HL-60/S4 (cell line): ENCODE results near the gene MAST4.

Experiments
- in situ Hi-C: fragments of 300-500 bp; cut with MboI; formaldehyde crosslinking; loops from 2 replicates; pipeline ENCODE4 v1.14.3; 2022; ENCODE audit warnings: low sequenced_read_pairs

The MAST4 gene

DNA sequence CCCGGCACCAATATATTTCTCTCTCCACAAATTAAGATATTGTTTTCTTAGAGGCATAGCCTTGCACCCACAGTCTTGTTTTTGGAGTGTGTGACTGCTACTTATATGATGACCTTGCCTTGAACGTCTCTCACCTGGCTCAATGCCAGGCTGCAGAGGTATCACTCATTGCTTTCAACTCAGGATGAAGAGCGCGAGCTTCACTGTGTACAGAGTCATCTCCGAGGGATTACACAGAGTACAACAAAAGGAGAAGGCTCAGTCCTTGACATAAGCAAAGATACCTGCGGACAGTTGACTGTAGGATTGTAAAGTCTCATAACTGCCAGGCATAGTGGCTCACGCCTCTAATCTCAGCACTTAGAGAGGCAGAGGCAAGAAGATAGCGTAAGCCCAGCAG, 546.6 kb downstream of the MAST4 start:
- in situ Hi-C loops, result no loop called here

DNA sequence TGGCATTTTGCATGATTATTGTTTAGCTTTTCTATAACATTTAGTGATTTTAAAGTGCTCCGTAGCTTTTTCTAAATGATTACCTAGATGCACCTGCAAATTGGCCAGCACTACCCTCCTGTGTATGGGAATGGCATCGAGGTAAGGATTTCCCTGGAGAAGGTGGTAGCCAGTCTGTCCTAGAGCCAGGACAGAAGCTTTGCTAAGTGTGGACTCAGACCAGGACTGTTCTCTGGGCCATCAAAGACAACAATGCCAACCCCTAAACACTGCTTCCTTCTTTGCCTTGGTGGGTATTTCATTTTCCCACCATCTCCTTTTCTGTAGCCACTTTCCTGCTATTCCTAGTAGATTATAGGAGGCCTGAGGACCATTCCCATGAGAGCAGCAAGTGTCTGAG, 547.4 kb downstream of the MAST4 start:
- in situ Hi-C loops, result no loop called here

DNA sequence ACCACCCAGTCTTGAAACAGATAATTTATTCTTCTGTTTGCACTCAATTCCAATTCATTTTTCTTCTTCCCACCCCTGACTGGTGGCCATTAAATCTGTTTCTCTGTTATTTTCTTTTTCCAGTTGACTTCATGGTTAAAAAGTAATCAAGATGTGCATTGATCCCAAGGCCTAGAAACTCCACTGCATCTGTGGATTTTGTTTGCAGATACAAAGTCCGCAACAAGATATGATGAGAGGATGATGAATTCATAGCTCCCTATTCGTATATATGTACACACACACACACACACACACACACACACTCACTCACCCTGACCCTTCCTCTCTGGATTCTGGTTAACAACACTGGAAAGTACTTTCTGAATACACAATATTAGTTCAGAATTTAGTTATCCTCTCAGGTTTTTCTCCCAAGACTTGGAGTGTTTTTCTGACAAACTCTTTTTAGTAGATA, 548.0 kb downstream of the MAST4 start:
- in situ Hi-C loops, result no loop called here

DNA sequence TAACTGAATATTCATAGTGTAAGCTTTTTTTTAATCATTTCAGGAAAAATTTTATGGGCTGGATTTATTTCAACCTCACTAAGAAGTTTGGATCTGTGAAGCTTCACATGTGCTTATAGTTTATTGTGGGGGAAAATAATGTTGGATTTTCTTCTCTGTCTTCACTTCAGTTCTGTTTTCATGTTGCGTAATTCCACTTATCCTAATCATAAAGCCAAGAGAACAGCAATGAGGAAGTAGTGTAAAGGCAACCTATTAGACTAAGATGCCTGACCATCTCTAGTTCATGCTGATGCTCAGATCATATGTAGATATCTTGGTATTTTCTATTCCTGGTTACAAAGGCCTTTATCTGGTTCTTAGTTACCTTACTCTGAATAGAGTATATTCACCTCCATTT, 550.4 kb downstream of the MAST4 start:
- in situ Hi-C loops, result no loop called here

DNA sequence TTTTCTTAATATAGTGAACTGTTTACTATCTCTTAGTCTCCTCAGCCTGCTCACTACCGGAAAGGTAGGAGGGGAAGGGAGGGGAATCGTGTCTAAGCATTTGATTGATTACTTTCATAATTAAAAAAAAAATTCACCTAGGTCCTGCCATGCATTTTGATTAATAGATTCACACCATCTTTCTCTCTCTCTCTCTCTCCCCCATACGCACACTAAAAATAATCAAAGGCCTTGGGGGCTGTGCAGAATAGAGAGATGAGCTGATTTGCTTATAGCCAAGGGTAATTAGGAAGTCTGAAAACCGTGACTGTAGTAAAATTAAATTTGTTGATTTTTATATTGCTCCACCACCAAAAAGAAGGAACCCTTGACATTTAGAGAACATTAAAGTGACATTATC, 550.8 kb downstream of the MAST4 start:
- in situ Hi-C loops, result no loop called here

DNA sequence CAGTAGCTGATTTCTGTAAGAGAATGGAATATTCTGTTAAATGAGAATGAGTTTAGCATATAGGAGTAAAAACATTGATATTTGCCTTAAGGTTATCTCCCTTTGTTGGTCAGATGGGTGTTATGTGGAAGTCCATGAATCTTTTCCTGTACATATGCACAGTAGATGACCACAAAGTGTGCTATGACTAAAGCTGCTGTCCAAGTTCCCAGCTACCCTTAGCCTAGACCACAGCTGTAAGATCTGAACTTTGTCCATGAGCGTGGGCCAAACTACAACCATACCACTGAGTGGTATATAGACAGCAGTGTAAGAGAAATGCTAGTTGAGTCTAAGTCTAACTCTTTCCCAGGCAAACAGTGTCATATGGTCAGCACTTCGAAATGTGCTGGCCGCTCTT, 551.6 kb downstream of the MAST4 start:
- in situ Hi-C loops, result no loop called here

DNA sequence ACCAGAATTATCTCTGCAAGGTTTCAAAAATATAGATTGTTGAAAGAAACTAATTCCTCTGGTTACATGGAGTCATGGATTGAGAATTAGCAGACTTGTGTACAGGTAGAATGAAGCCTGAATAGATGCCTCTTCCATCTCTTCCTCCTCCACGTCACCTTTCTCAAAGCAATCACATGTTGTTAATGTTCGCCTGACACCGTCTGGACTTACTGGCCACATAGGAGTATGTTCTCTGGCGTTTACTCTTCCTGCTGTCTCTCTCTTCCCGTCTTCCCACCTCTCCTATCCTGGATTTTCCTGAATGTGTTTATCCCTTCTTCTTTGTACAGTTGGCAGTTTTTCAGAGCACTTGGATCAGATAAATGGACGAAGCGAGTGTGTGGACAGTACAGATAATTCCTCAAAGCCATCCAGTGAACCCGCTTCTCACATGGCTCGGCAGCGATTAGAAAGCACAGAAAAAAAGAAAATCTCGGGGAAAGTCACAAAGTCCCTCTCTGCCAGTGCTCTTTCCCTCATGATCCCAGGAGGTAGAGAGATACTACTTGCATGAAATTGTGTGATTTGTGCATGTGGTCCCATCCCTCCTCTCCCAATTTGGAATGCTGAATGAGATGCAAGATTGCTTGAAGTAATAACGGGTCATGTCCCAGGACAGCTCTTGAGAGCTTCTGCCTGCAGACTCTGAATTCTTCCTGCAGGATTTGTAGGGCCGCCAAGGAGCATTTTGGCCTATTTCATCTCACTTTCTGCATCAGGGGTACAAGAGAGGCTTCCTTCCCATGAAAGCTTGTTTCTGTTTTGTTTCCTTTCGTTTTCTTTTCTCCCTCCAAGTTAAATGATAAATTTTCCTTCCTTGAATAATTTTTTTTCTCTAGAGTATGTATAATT, 553.1 kb downstream of the MAST4 start:
- in situ Hi-C loops, result no loop called here

DNA sequence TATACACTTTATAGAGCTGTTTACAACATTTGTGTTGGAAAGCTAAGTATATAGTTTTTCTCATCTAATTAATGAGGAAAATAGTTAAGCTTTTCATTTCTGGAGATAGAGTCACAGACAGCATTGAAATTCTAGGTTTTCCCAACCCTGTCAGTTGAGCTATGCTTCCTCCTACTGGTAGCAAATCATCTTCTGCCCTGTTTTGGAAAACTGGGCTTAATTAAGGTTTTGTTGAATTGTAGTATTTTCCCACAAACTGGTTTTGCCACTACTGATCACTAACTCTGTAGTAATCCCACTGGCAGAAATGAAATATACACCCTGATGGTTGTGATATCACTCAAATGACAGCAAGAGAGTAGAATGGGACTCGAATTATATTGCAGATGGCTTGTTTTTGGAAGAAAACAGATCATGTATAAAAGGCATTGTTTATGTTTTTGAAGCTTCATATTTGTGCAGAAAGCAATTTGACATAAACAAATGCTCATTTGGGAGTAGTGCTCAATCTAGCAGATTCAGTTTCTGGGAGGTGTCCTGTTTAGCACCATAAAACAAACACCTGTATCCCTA, 553.8 kb downstream of the MAST4 start:
- in situ Hi-C loops, result no loop called here

DNA sequence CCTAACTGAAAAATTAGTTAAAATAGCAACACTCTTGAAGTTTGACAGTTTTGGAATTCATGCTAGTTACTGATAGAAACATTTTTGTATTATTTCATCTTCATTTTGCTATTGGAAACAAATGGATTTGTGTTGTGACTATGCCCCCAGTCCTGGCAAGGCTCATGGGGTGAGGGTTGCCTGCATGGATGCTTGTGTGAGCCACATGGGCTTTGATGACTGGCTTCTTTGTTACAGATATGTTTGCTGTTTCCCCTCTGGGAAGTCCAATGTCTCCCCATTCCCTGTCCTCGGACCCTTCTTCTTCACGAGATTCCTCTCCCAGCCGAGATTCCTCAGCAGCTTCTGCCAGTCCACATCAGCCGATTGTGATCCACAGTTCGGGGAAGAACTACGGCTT, 556.2 kb downstream of the MAST4 start:
- in situ Hi-C loops, result no loop called here

DNA sequence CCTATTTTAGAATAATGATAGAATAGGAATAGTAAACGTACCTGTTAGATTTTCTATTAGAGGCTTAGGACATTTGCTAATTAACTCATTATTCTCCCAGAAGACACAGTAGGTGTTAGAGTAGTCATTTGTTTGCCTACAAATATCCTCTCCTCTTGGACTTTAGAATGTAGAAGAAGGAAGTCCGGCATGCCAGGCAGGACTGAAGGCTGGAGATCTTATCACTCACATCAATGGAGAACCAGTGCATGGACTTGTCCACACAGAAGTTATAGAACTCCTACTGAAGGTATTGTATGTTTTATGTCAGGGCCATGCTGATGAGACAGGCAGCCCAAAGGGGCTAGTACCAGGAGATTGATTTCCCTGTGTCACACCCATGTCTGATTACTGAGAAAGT, 557.1 kb downstream of the MAST4 start:
- in situ Hi-C loops, result no loop called here

DNA sequence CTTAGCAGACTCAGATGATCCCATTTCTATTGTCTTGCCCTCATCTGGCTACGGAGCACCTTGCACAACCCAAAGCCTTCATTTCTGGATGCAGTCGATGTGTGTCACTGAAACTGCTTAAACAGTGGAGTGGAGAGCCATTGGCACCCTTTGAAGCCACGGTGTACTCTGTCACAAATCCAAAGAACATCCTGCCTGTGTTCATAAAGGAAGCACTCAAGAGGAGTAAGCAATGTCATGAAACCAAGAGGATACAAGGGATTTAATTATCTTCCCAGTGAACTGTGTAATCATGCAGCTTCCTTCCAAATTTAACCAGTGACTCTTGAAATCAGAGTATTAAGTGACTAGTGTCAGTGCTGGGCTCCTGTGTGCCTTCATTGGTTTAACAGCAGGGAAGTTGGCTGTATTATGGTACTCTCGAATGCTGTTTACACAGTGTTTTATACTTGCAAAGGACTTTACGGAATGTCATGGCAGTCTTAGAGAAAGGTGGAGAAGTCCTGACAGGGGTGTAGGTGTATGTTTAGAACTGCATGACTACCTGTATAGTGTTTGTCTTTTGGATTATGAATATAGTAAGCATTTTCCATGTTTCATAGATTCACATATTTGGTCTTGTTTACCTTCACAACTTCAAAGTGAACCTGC, 558.5 kb downstream of the MAST4 start:
- in situ Hi-C loops, result no loop called here

DNA sequence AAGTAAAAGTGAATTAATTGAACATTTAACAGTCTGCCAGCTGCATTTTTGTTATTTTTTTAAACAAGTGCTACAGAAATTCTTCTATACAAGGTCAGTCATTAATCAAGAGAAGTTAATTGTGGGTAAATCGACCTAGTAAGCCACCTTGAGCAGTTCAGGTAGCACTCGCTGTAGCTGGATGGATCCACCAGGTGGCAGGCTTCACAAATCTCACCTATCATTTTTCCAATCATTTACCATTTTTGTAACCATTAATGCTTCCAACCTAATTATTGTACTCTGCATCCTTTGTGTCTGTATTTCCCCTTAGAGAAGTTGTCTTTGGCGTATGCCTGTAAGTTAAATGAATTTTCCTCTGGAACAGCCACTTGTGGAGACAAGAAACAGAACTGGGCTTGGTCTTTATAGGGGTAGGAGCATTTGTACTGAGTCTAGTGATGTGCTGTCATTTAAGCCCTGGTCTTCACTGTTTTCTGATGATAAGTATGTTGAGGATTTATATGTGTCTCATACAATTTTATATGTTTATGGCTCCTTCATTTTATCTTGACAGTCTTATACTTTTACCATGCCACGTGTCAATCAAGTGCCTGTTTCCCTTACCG, 560.9 kb downstream of the MAST4 start:
- in situ Hi-C loops, result no loop called here

DNA sequence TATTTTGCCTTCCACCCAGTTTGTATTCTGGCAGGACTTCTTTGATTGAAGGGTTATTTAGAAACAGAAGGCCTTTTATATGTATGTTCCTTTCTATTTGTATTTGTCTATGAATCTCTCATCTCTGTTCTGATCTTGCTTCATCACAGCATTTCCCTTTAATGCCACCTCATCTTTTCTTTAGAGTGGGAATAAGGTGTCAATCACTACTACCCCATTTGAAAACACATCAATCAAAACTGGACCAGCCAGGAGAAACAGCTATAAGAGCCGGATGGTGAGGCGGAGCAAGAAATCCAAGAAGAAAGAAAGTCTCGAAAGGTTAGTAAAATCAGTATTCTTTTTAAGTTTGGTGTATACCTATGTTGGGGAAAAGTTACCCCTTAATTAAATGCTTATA, 564.1 kb downstream of the MAST4 start:
- in situ Hi-C loops, result loop anchor here (5.0 kb wide), 1 partner anchor 52 kb away; no protein-coding TSS in a partner anchor

DNA sequence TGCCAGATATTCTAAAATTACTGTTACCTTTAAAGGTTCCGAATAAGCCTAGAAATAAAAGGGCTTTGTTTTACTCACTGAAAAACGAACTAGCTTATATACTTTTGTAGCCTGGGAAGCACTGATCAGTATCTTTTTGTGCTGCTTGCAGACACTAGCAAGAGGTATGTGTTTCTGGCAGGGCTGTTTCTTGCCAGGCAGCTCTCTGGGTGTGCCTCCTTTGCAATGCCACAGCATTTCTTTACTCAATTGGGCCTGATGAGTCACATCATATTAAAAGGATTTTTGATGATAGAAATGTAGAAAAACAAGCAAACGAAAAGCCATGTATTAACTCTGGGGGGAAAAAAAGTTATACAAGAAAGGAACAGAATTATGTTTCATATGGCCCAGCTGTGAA, 564.8 kb downstream of the MAST4 start:
- in situ Hi-C loops, result loop anchor here (5.0 kb wide), 1 partner anchor 51 kb away; no protein-coding TSS in a partner anchor

DNA sequence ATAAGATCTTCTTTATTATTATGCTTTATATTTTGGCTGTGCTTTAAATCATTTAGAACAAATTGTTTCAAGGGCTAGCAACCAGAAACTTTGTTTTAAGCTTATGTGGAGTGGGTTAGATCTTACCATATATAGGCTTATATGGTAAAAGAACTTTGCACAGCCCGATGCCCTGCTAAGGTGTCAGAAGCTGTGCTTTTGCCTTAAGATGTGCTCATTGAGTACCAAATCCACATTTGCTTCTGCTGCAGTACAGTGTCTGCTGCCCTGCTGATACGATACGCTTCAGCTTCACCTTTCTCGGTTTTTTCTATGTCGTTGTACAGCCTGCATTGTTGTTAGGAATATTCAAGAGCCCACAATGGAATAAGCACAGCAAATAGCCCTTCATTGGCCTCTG, 565.6 kb downstream of the MAST4 start:
- in situ Hi-C loops, result loop anchor here (5.0 kb wide), 1 partner anchor 51 kb away; no protein-coding TSS in a partner anchor

DNA sequence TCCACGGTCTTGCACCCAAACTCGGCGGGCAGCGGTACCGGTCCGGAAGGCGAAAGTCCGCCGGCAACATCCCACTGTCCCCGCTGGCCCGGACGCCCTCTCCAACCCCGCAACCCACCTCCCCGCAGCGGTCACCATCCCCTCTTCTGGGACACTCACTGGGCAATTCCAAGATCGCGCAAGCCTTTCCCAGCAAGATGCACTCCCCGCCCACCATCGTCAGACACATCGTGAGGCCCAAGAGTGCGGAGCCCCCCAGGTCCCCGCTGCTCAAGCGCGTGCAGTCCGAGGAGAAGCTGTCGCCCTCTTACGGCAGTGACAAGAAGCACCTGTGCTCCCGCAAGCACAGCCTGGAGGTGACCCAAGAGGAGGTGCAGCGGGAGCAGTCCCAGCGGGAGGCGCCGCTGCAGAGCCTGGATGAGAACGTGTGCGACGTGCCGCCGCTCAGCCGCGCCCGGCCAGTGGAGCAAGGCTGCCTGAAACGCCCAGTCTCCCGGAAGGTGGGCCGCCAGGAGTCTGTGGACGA, 567.1 kb downstream of the MAST4 start:
- in situ Hi-C loops, result loop anchor here (5.0 kb wide), 1 partner anchor 49 kb away; no protein-coding TSS in a partner anchor

DNA sequence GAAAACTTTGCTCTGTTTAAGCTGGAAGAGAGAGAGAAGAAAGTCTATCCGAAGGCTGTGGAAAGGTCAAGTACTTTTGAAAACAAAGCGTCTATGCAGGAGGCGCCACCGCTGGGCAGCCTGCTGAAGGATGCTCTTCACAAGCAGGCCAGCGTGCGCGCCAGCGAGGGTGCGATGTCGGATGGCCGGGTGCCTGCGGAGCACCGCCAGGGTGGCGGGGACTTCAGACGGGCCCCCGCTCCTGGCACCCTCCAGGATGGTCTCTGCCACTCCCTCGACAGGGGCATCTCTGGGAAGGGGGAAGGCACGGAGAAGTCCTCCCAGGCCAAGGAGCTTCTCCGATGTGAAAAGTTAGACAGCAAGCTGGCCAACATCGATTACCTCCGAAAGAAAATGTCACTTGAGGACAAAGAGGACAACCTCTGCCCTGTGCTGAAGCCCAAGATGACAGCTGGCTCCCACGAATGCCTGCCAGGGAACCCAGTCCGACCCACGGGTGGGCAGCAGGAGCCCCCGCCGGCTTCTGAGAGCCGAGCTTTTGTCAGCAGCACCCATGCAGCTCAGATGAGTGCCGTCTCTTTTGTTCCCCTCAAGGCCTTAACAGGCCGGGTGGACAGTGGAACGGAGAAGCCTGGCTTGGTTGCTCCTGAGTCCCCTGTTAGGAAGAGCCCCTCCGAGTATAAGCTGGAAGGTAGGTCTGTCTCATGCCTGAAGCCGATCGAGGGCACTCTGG, 567.8 kb downstream of the MAST4 start:
- in situ Hi-C loops, result loop anchor here (5.0 kb wide), 1 partner anchor 48 kb away; no protein-coding TSS in a partner anchor

DNA sequence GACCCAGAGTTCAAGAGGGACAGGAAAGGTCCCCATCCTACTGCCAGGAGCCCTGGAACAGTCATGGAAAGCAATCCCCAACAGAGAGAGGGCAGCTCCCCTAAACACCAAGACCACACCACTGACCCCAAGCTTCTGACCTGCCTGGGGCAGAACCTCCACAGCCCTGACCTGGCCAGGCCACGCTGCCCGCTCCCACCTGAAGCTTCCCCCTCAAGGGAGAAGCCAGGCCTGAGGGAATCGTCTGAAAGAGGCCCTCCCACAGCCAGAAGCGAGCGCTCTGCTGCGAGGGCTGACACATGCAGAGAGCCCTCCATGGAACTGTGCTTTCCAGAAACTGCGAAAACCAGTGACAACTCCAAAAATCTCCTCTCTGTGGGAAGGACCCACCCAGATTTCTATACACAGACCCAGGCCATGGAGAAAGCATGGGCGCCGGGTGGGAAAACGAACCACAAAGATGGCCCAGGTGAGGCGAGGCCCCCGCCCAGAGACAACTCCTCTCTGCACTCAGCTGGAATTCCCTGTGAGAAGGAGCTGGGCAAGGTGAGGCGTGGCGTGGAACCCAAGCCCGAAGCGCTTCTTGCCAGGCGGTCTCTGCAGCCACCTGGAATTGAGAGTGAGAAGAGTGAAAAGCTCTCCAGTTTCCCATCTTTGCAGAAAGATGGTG, 568.8 kb downstream of the MAST4 start:
- in situ Hi-C loops, result loop anchor here (5.0 kb wide), 1 partner anchor 47 kb away; no protein-coding TSS in a partner anchor
